Suprapubic skin (tissue), 4 donors: ENCODE results near the gene LDAH.
"Not testable (repeated sequence)": the region's sequence is repeated elsewhere in the genome, so short reads cannot be mapped to it uniquely, and the experiment has no call there.

Source experiments
- POLR2A ChIP-seq, 2 donors: fragments of 450-650 bp; IDR thresholded peaks; one replicate each; pipeline ENCODE4 v1.6.1; 2017; ENCODE audit warnings: antibody characterized with exemption in 2 of 2, mild to moderate bottlenecking in 2 of 2, moderate library complexity in 2 of 2
- POLR2AphosphoS5 ChIP-seq, 3 donors: sonication (generic); formaldehyde crosslinking; IDR thresholded peaks; one replicate each; pipeline ENCODE4 v1.6.1; 2017; ENCODE audit warnings: antibody characterized with exemption in 3 of 3
- TF ChIP-seq, protein P1 (sequence below), 2 donors: fragments of 200-600 bp in 1 of 2; fragments of 450-650 bp in 1 of 2; sonication (generic) in 1 of 2; IDR thresholded peaks; one replicate each; pipeline ENCODE4 v1.5.1; 2016 to 2019; ENCODE audit warnings: antibody characterized with exemption in 2 of 2, mild to moderate bottlenecking in 1 of 2, moderate library complexity in 1 of 2

DNA sequence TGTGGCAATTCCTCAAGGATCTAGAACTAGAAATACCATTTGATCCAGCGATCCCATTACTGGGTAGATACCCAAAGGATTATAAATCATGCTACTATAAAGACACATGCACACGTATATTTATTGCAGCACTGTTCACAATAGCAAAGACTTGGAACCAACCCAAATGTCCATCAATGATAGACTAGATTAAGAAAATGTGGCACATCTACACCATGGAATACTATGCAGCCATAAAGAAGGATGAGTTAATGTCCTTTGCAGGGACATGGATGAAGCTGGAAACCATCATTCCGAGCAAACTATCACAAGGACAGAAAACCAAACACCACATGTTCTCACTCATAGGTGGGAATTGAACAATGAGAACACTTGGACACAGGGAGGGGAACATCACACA, 106.7 kb downstream of the LDAH start:
- TF ChIP-seq, protein P1, sequence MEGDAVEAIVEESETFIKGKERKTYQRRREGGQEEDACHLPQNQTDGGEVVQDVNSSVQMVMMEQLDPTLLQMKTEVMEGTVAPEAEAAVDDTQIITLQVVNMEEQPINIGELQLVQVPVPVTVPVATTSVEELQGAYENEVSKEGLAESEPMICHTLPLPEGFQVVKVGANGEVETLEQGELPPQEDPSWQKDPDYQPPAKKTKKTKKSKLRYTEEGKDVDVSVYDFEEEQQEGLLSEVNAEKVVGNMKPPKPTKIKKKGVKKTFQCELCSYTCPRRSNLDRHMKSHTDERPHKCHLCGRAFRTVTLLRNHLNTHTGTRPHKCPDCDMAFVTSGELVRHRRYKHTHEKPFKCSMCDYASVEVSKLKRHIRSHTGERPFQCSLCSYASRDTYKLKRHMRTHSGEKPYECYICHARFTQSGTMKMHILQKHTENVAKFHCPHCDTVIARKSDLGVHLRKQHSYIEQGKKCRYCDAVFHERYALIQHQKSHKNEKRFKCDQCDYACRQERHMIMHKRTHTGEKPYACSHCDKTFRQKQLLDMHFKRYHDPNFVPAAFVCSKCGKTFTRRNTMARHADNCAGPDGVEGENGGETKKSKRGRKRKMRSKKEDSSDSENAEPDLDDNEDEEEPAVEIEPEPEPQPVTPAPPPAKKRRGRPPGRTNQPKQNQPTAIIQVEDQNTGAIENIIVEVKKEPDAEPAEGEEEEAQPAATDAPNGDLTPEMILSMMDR (IDR thresholded peaks at IDR 0.05) = not testable (repeated sequence)
- not testable (repeated sequence) for TF ChIP-seq POLR2AphosphoS5, POLR2A (IDR thresholded peaks at IDR 0.05)
